Panc1 (cell line): ENCODE measurements around the gene CREB3L2. TPM values are rescaled to one million over a fixed set of nuclear protein-coding genes. Genes with fewer than 3 reads are reported as not detected.

Experiments
- ATAC-seq: fragments of 200-7000 bp; cut with Tn5 transposase; 2 replicates; pipeline ENCODE4 v1.9.1; 2020; ENCODE audit warnings: mild to moderate bottlenecking, moderate library complexity
- BruUV-seq: library from RNA; stranded (reverse); fragments of 400-500 nt; replicated peaks from 2 replicates; lab custom pipeline; 2021; lab: Mats Ljungman, UMichigan
- CTCF ChIA-PET: fragments of 300-600 bp; sonication (Branson Sonifier 250); formaldehyde crosslinking; loops from one replicate; lab custom pipeline; 2022; ENCODE audit warnings: antibody characterized with exemption; lab: Charles Lee
- POLR2A ChIA-PET: fragments of 300-600 bp; sonication (Branson Sonifier 250); formaldehyde crosslinking; loops from one replicate; lab custom pipeline; 2022; ENCODE audit warnings: antibody characterized with exemption; lab: Charles Lee
- DNase-seq: peaks from one replicate; pipeline ENCODE4 v3.0.0-alpha.2; 2010; ENCODE audit warnings: low read depth, low spot score
- H3K27ac ChIP-seq: 2 replicates; pipeline ENCODE4 v1.5.1; 2011; ENCODE audit warnings: mild to moderate bottlenecking, low read length, inconsistent platforms
- H3K27me3 ChIP-seq: fragments of 200-500 bp; sonication (Bioruptor generic); 2 replicates; pipeline ENCODE4 v1.6.0; 2014; ENCODE audit warnings: low read length, inconsistent platforms; ENCODE audit not compliant: control insufficient read depth, insufficient read depth
- H3K36me3 ChIP-seq: fragments of 200-500 bp; sonication (Bioruptor generic); 2 replicates; pipeline ENCODE4 v1.5.1; 2014; ENCODE audit warnings: inconsistent platforms, mild to moderate bottlenecking, low read length, moderate library complexity; ENCODE audit not compliant: control insufficient read depth, insufficient read depth
- H3K4me1 ChIP-seq: 2 replicates; pipeline ENCODE4 v1.5.1; 2011; ENCODE audit warnings: inconsistent platforms, mild to moderate bottlenecking, low read length, moderate library complexity; ENCODE audit not compliant: control insufficient read depth, insufficient read depth
- H3K4me3 ChIP-seq, 2 experiments: 2 replicates each; pipeline ENCODE4 v1.5.1; 2011 to 2012; ENCODE audit warnings: low read depth in 2 of 2, low read length in 2 of 2, mild to moderate bottlenecking in 2 of 2, inconsistent platforms in 1 of 2, moderate library complexity in 1 of 2
- H3K9me3 ChIP-seq: fragments of 200-500 bp; sonication (Bioruptor generic); 2 replicates; pipeline ENCODE4 v1.5.1; 2014; ENCODE audit warnings: low read depth, mild to moderate bottlenecking, inconsistent platforms, low read length, moderate library complexity; ENCODE audit not compliant: control insufficient read depth, insufficient read depth
- CTCF ChIP-seq: fragments of 450-650 bp; IDR thresholded peaks from 2 replicates; pipeline ENCODE4 v1.5.1; 2017; ENCODE audit warnings: mild to moderate bottlenecking
- POLR2AphosphoS5 ChIP-seq: IDR thresholded peaks from 2 replicates; pipeline ENCODE4 v1.6.1; 2012; ENCODE audit warnings: mild to moderate bottlenecking, low read depth, low read length, moderate library complexity
- REST ChIP-seq, 2 experiments: IDR thresholded peaks; 2 replicates each; pipeline ENCODE4 v1.6.1; 2011 to 2012; ENCODE audit warnings: low read depth in 2 of 2, control low read depth in 1 of 2, low read length in 1 of 2, mild to moderate bottlenecking in 1 of 2, moderate library complexity in 1 of 2; ENCODE audit not compliant: insufficient read depth in 1 of 2
- SIN3A ChIP-seq: IDR thresholded peaks from 2 replicates; pipeline ENCODE4 v1.6.1; 2012; ENCODE audit warnings: low read depth, mild to moderate bottlenecking, low read length, moderate library complexity, borderline replicate concordance; ENCODE audit not compliant: insufficient read depth
- TCF7L2 ChIP-seq: IDR thresholded peaks from 2 replicates; pipeline ENCODE4 v1.6.1; 2011; ENCODE audit warnings: mild to moderate bottlenecking, low read depth, low read length, inconsistent platforms
- in situ Hi-C: cut with HindIII; loops from 2 replicates; pipeline ENCODE4 v1.10.0; 2016; ENCODE audit warnings: low sequenced_read_pairs, low pct_unique_long_range_greater_than_20kb
- intact Hi-C: fragments of 100-400 bp; cut with micrococcal nuclease; formaldehyde crosslinking; loops from one replicate; pipeline ENCODE4 v1.10.0; 2022; ENCODE audit not compliant: unreplicated experiment
- total RNA-seq: library from RNA; stranded (reverse); gene quantifications from one replicate; pipeline ENCODE4 v1.2.1, GENCODE V29; 2021; ENCODE audit not compliant: unreplicated experiment

Gene CREB3L2
- total RNA-seq, 1 experiment from 2014 or later, result 22.7 TPM

- DNase-seq (no peak), ATAC-seq (no peak)
- POLR2A ChIA-PET, result no interaction called here
- no TSS peak for BruUV-seq
- Histone ChIP-seq H3K4me3 (no peak overlapping the region), H3K27ac (no peak overlapping the region), H3K27me3 (peaks cover 17% of the 10 kb centered on the region), H3K36me3 (no peaks in the 10 kb centered on the region), H3K4me1 (no peaks in the 10 kb centered on the region), H3K9me3 (no peaks in the 10 kb centered on the region)
- in situ Hi-C loops (no loop called here), intact Hi-C loops (no loop called here)
- TF ChIP-seq CTCF (no peak), POLR2AphosphoS5 (no peak), TCF7L2 (no peak), SIN3A (no peak), REST (IDR thresholded peaks at IDR 0.05; ENCODE audit: insufficient read depth in 1 of 2, low read depth in 2 of 2, low read length in 1 of 2) (no peak)
- CTCF ChIA-PET, result no interaction called here
Measured at GRCh38 chr7:137853053-137853452, 148.8 kb downstream of the CREB3L2 start.

DNA sequence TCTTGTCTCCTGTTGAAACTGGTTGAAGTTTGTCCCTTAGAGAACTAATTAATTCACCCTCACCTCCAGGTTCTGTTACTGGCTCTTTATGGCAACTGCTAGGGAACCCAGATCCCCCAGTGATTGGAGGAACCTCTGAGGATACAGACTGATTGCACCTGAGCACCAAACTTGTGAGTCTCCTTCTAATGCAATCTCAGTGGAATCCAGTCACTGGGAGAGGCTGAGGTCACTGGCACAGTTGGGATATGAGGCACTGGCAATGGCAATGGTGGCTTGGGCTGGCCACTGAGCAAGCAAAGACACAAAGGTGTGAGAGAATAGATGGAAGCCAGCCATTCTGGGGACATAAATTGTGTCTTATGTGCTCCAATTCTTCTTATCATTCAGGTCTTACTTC, 149.8 kb downstream of the CREB3L2 start:
- ChIA-PET CTCF (no interaction called here), POLR2A (no interaction called here)
- DNase-seq, result no peak
- Histone ChIP-seq H3K27ac (no peak overlapping the region), H3K9me3 (no peaks in the 10 kb centered on the region), H3K4me1 (no peaks in the 10 kb centered on the region), H3K27me3 (peaks cover 24% of the 10 kb centered on the region), H3K4me3 (no peak overlapping the region), H3K36me3 (no peaks in the 10 kb centered on the region)
- in situ Hi-C loops, result no loop called here
- intact Hi-C loops, result no loop called here
- TF ChIP-seq CTCF (no peak), POLR2AphosphoS5 (no peak), REST (IDR thresholded peaks at IDR 0.05; ENCODE audit: insufficient read depth in 1 of 2, low read depth in 2 of 2, low read length in 1 of 2) (no peak), SIN3A (no peak), TCF7L2 (no peak)
- no TSS peak for BruUV-seq
- ATAC-seq, result no peak
